Measurements from ENCODE around the gene DENND2D. TPM values are rescaled to one million over a fixed set of nuclear protein-coding genes. Genes with fewer than 3 reads are reported as not detected.

DENND2D gene
- total RNA-seq, 1 experiment from 2014 or later: 2.1 TPM

DNA sequence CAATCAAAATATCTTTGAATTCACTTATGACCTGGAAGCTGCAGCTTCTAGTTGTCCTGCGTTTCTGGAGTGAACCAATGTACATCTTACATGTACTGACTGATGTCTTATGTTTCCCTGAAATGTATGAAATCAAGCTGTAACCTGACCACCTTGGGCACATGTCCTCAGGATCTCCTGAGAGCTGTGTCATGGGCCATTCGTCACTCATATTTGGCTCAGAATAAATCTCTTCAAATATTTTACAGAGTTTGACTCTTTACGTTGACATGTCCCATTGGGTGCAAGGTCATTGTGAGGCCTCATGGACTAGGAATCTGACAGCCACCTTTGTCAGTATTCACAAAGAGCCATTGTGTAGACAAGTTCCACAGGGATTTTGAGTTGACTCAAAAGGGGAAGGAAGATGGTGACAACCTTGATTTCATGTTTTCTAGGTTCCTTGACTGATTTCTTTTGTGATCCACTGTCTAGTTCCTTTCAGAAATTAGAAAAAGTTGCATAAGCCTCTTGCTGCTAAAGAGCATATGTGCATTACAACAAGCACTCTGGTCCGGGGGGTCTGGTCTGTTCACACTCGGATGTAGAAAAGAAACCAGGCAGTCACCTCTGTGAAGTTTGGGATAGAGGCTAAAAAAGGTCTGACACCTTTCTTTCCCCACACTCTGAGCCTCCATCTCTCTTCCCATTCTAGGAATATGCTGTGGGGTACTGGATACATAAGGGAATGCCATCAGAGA, 37.8 kb upstream of the DENND2D start:
- DNase-seq (ENCODE audit: low spot score) (no peak), ATAC-seq (no peak)
- H3K36me3 Mint-ChIP-seq: no peaks in the 10 kb centered on the region
- H3K27me3 Mint-ChIP-seq (ENCODE audit: low read depth): no peaks in the 10 kb centered on the region; the same call in 1 of the 2 replicates
- no peak overlapping the region for H3K27ac Mint-ChIP-seq
- CTCF ChIA-PET: no interaction called here
- TF ChIP-seq, protein P1, sequence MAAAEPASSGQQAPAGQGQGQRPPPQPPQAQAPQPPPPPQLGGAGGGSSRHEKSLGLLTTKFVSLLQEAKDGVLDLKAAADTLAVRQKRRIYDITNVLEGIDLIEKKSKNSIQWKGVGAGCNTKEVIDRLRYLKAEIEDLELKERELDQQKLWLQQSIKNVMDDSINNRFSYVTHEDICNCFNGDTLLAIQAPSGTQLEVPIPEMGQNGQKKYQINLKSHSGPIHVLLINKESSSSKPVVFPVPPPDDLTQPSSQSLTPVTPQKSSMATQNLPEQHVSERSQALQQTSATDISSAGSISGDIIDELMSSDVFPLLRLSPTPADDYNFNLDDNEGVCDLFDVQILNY (CRISPR knock-in tag; IDR thresholded peaks at IDR 0.05): no peak
- TF ChIP-seq ZNF232 (CRISPR knock-in tag; IDR thresholded peaks at IDR 0.05) (no peak), ZNF396 (CRISPR knock-in tag; IDR thresholded peaks at IDR 0.05; ENCODE audit: borderline replicate concordance) (no peak), ZNF317 (CRISPR knock-in tag; IDR thresholded peaks at IDR 0.05; ENCODE audit: borderline replicate concordance, low read depth) (no peak), PRRX2 (CRISPR knock-in tag; IDR thresholded peaks at IDR 0.05) (no peak), GTF2I (CRISPR knock-in tag; conservative IDR thresholded peaks at IDR 0.05) (no peak), ZNF138 (CRISPR knock-in tag; conservative IDR thresholded peaks at IDR 0.05) (no peak), CREB1 (CRISPR knock-in tag; IDR thresholded peaks at IDR 0.05) (no peak), TEAD1 (CRISPR knock-in tag; IDR thresholded peaks at IDR 0.05) (no peak), RELA (CRISPR knock-in tag; IDR thresholded peaks at IDR 0.05; ENCODE audit: borderline replicate concordance) (no peak), SP1 (CRISPR knock-in tag; conservative IDR thresholded peaks at IDR 0.05) (no peak), KAT7 (CRISPR knock-in tag; IDR thresholded peaks at IDR 0.05; ENCODE audit: borderline replicate concordance) (no peak), NR2C2 (CRISPR knock-in tag; IDR thresholded peaks at IDR 0.05) (no peak), SMAD3 (CRISPR knock-in tag; IDR thresholded peaks at IDR 0.05; ENCODE audit: borderline replicate concordance) (no peak)
- TF ChIP-seq, protein P2, sequence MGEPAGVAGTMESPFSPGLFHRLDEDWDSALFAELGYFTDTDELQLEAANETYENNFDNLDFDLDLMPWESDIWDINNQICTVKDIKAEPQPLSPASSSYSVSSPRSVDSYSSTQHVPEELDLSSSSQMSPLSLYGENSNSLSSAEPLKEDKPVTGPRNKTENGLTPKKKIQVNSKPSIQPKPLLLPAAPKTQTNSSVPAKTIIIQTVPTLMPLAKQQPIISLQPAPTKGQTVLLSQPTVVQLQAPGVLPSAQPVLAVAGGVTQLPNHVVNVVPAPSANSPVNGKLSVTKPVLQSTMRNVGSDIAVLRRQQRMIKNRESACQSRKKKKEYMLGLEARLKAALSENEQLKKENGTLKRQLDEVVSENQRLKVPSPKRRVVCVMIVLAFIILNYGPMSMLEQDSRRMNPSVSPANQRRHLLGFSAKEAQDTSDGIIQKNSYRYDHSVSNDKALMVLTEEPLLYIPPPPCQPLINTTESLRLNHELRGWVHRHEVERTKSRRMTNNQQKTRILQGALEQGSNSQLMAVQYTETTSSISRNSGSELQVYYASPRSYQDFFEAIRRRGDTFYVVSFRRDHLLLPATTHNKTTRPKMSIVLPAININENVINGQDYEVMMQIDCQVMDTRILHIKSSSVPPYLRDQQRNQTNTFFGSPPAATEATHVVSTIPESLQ (CRISPR knock-in tag; IDR thresholded peaks at IDR 0.05): no peak
- TF ChIP-seq, protein P3, sequence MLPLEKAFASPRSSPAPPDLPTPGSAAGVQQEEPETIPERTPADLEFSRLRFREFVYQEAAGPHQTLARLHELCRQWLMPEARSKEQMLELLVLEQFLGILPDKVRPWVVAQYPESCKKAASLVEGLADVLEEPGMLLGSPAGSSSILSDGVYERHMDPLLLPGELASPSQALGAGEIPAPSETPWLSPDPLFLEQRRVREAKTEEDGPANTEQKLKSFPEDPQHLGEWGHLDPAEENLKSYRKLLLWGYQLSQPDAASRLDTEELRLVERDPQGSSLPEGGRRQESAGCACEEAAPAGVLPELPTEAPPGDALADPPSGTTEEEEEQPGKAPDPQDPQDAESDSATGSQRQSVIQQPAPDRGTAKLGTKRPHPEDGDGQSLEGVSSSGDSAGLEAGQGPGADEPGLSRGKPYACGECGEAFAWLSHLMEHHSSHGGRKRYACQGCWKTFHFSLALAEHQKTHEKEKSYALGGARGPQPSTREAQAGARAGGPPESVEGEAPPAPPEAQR (CRISPR knock-in tag; IDR thresholded peaks at IDR 0.05): no peak
- TF ChIP-seq, protein P4, sequence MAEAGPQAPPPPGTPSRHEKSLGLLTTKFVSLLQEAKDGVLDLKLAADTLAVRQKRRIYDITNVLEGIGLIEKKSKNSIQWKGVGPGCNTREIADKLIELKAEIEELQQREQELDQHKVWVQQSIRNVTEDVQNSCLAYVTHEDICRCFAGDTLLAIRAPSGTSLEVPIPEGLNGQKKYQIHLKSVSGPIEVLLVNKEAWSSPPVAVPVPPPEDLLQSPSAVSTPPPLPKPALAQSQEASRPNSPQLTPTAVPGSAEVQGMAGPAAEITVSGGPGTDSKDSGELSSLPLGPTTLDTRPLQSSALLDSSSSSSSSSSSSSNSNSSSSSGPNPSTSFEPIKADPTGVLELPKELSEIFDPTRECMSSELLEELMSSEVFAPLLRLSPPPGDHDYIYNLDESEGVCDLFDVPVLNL (CRISPR knock-in tag; IDR thresholded peaks at IDR 0.05; ENCODE audit: borderline replicate concordance, low read depth): no peak
- TF ChIP-seq, protein P5, sequence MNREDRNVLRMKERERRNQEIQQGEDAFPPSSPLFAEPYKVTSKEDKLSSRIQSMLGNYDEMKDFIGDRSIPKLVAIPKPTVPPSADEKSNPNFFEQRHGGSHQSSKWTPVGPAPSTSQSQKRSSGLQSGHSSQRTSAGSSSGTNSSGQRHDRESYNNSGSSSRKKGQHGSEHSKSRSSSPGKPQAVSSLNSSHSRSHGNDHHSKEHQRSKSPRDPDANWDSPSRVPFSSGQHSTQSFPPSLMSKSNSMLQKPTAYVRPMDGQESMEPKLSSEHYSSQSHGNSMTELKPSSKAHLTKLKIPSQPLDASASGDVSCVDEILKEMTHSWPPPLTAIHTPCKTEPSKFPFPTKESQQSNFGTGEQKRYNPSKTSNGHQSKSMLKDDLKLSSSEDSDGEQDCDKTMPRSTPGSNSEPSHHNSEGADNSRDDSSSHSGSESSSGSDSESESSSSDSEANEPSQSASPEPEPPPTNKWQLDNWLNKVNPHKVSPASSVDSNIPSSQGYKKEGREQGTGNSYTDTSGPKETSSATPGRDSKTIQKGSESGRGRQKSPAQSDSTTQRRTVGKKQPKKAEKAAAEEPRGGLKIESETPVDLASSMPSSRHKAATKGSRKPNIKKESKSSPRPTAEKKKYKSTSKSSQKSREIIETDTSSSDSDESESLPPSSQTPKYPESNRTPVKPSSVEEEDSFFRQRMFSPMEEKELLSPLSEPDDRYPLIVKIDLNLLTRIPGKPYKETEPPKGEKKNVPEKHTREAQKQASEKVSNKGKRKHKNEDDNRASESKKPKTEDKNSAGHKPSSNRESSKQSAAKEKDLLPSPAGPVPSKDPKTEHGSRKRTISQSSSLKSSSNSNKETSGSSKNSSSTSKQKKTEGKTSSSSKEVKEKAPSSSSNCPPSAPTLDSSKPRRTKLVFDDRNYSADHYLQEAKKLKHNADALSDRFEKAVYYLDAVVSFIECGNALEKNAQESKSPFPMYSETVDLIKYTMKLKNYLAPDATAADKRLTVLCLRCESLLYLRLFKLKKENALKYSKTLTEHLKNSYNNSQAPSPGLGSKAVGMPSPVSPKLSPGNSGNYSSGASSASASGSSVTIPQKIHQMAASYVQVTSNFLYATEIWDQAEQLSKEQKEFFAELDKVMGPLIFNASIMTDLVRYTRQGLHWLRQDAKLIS (CRISPR knock-in tag; IDR thresholded peaks at IDR 0.05; ENCODE audit: borderline replicate concordance): no peak
- H3K4me3 Mint-ChIP-seq: no peak overlapping the region
- H3K4me1 Mint-ChIP-seq: peaks cover 27% of the 10 kb centered on the region
- peaks cover 31% of the 10 kb centered on the region for H3K9me3 Mint-ChIP-seq
- POLR2A ChIA-PET: no interaction called here
